HepG2 (cell line): ENCODE measurements around the gene HRG. TPM values are rescaled to one million over a fixed set of nuclear protein-coding genes. Genes with fewer than 3 reads are reported as not detected.

Source experiments
- ARID5B ChIP-seq: IDR thresholded peaks from 2 replicates; pipeline ENCODE4 v1.4.0; 2020; ENCODE audit warnings: mild to moderate bottlenecking, missing genetic modification reagents
- ATF5 ChIP-seq: sonication (generic); formaldehyde crosslinking; IDR thresholded peaks from 2 replicates; pipeline ENCODE4 v1.4.0; 2020; ENCODE audit warnings: mild to moderate bottlenecking, low read depth, missing genetic modification reagents
- CHCHD3 ChIP-seq: sonication (generic); formaldehyde crosslinking; IDR thresholded peaks from 2 replicates; pipeline ENCODE4 v1.8.0; 2022; ENCODE audit warnings: mild to moderate bottlenecking, missing genetic modification reagents, moderate library complexity
- FUBP1 ChIP-seq: sonication (generic); formaldehyde crosslinking; IDR thresholded peaks from 2 replicates; pipeline ENCODE4 v1.5.1; 2020; ENCODE audit warnings: missing genetic modification reagents, mild to moderate bottlenecking, borderline replicate concordance
- NR3C1 ChIP-seq: sonication (generic); formaldehyde crosslinking; IDR thresholded peaks from 2 replicates; pipeline ENCODE4 v1.4.0; 2020; ENCODE audit warnings: missing genetic modification reagents
- REL ChIP-seq: sonication (generic); formaldehyde crosslinking; conservative IDR thresholded peaks from 2 replicates; pipeline ENCODE4 v1.8.0; 2022; ENCODE audit warnings: mild to moderate bottlenecking, missing genetic modification reagents, moderate library complexity
- RFXAP ChIP-seq: sonication (generic); formaldehyde crosslinking; IDR thresholded peaks from 2 replicates; pipeline ENCODE4 v1.4.0; 2020; ENCODE audit warnings: missing genetic modification reagents, borderline replicate concordance
- SIX1 ChIP-seq: sonication (generic); formaldehyde crosslinking; IDR thresholded peaks from 2 replicates; pipeline ENCODE4 v1.4.0; 2020; ENCODE audit warnings: missing genetic modification reagents, borderline replicate concordance
- SNAPC2 ChIP-seq: sonication (generic); formaldehyde crosslinking; IDR thresholded peaks from 2 replicates; pipeline ENCODE4 v1.8.1; 2022; ENCODE audit warnings: mild to moderate bottlenecking, missing genetic modification reagents
- SRSF4 ChIP-seq: fragments of 200-400 bp; formaldehyde crosslinking; IDR thresholded peaks from one replicate; pipeline ENCODE4 v1.6.1; 2018; ENCODE audit warnings: mild to moderate bottlenecking, low read depth, low read length, moderate library complexity; ENCODE audit not compliant: poor library complexity, severe bottlenecking
- STAT6 ChIP-seq: sonication (generic); formaldehyde crosslinking; IDR thresholded peaks from 2 replicates; pipeline ENCODE4 v1.4.0; 2020; ENCODE audit warnings: missing genetic modification reagents, mild to moderate bottlenecking, borderline replicate concordance
- TBL1XR1 ChIP-seq: fragments of 150-350 bp; IDR thresholded peaks from 2 replicates; pipeline ENCODE4 v1.6.1; 2014; ENCODE audit warnings: borderline replicate concordance, low read length; ENCODE audit not compliant: partially characterized antibody
- TFAP4 ChIP-seq: sonication (generic); IDR thresholded peaks from 2 replicates; pipeline ENCODE4 v1.6.1; 2016; ENCODE audit warnings: low read depth, borderline replicate concordance
- ZNF512B ChIP-seq: sonication (generic); formaldehyde crosslinking; IDR thresholded peaks from 2 replicates; pipeline ENCODE4 v1.5.1; 2020; ENCODE audit warnings: missing genetic modification reagents, mild to moderate bottlenecking, borderline replicate concordance
- polyA plus RNA-seq, 8 experiments: library from polyadenylated mRNA; depleted of rRNA in 3 of 8; stranded (reverse) in 7 of 8; unstranded in 1 of 8; fragments of >200 nt; fragmentation: Illumina TruSeq in 4 of 8; extraction: Trizol in 4 of 8; gene quantifications; 2 replicates each; pipeline versions ENCODE4 v1.2.1 to v1.2.3, GENCODE V29; 2011 to 2016; ENCODE audit warnings: low read depth in 4 of 8, missing spikeins in 1 of 8, mixed read lengths in 1 of 8; ENCODE audit not compliant: insufficient read depth in 1 of 8
- total RNA-seq, 5 experiments: library from RNA; depleted of rRNA; stranded (reverse); fragments of >200 nt; fragmentation: Illumina TruSeq; extraction: Trizol; gene quantifications; 2 replicates each; pipeline ENCODE4 v1.2.3, GENCODE V29; 2016; ENCODE audit warnings: low read depth in 1 of 5

The HRG gene
- total and polyA plus RNA-seq, 2 of the 13 experiments (the other 11 are each of a cell fraction or from before 2014, with no cell fraction given): 0.09 to 0.11 TPM

- no peak for TF ChIP-seq RFXAP (CRISPR knock-in tag)
- peak; percentile 2; the same call in 1 of the 2 replicates for TF ChIP-seq SIX1 (CRISPR knock-in tag)
- TF ChIP-seq SNAPC2 (CRISPR knock-in tag): no peak
- no peak for TF ChIP-seq FUBP1 (CRISPR knock-in tag)
- TF ChIP-seq NR3C1 (CRISPR knock-in tag): no peak
- TF ChIP-seq CHCHD3 (CRISPR knock-in tag): no peak
- TF ChIP-seq TFAP4: peak; percentile 38; the same call in 1 of the 2 replicates
- no peak for TF ChIP-seq REL
- no peak for TF ChIP-seq ARID5B (CRISPR knock-in tag)
- no peak for TF ChIP-seq STAT6 (CRISPR knock-in tag)
- TF ChIP-seq TBL1XR1: no peak
- no peak for TF ChIP-seq ATF5
- TF ChIP-seq ZNF512B (CRISPR knock-in tag): no peak
- TF ChIP-seq SRSF4: peak; percentile 66
Measured at GRCh38 chr3:186622651-186623310, 43.0 kb upstream of the HRG start (continued).
